GM21737 (cell line): ENCODE measurements around the gene MNT.

Experiments used
- ATAC-seq: cut with Tn5 transposase; IDR thresholded peaks from one replicate; pipeline ENCODE4 v1.9.1; 2021; ENCODE audit warnings: mild to moderate bottlenecking, moderate library complexity; ENCODE audit not compliant: unreplicated experiment

MNT gene

DNA sequence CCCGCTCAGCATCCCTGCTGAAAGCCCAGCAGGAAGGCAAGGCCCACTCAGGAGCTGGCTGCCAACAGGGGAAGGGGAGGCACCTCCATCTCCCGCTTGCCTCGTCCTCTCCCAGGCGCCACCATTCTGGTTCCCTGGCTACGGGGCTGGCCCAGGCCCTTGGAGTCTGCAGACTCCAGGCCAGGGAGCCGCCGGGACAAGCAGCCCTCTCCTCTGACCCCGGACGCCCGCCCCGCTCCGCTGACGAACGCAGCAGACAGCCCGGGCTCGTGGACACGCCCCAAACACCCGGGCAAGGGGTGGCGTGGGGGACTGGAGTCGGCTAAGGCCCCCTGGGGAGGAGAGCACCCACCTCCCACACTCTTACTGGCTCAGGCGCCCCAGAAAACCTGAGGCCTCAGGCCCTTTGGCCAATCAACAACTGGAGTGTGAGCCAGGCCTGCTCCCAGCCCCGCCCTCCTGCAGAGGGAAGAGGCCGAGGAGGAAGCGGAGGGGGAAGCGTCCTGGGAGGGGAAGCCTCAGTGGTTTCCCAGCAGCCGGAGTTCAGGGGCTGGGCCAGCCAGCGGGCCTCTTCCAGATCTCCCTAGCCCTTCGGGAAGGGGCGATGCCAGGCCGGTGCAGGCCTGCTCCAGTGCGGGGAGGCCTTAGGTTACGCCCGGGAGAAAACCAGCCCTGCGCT lies 4.2 kb downstream of the MNT start:
- ATAC-seq: no peak

DNA sequence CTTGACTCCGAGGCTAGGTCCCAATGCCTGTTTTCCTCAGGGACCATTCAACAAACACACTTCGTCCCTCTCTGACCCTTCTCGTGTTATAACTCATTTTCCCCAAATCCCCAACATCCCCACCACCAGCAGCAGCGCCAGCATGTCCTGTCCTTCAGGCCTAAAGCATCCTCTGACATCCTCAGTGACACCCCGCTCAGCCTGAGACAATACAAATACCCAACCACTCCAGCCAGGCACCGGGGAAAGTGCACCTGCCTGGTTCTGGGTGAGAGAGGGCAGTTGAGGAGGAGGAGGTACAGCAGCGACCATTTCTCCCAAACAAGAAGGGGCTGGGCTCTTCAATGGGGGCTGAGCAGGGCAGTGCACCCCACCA lies 4.7 kb downstream of the MNT start:
- no peak for ATAC-seq

DNA sequence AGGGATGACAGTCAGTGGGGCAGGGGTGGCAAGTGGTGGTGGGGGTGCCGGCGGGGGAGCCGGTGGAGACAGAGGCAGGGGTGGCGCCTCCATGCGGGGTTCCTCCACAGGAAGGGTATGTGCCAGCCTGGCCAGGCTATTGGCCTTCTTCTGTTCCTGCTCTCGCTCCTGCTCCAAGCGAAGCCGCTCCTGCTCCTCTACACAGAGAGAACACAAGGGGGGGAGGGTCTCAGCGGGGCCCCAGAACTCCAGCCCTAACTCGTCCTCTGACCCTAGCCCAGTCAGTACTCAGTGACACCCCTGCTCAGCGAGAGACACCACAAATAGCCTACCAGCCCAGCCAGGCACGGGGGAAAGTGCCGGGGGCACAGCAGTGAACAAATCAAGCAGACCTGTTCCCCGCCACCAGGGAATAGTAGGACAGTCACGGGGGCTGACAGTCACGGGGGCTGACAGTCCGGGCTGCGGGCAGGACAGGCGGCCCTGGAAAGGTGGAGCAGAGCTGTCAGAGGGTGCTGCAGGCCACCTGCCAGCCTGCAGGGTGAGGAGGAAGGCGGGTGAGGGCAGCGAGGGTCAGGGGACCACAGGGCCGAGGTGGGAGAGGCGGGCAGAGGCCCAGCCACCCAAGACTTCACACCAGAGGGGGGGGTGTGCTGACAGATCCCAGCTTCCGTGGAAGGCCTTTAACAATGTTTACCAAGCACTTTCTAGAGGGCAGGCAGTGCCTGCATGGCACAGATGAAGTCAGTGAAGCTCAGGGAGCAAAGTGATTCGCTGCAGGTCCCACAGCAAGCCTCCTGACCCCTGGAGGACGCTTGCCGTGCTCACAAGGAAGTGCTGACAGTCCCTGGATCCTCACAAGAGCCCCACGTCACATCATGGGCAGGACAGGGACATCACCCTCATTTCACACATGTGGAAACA lies 5.3 kb downstream of the MNT start:
- ATAC-seq: no peak

DNA sequence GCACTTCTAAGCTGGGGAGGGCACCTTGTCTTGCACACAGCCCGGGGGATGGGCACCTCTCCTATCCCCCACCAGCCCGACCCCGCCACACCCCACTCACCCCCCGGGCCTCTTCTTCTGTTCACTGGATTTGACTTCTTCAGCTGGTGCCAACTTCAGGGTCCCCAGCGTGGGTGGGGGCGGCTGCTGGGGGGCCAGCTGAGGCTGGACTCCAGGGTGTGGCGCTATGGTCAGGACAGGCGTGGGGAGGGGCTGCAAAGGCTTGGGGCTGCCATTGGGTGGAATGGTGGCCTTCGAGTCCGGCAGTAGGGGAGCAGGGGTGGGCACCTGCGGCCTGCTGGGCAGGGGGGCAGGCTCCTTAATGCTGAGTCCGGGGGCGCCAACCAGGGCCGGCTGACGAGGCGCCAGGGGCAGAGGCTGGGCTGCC lies 6.1 kb downstream of the MNT start:
- no peak for ATAC-seq

DNA sequence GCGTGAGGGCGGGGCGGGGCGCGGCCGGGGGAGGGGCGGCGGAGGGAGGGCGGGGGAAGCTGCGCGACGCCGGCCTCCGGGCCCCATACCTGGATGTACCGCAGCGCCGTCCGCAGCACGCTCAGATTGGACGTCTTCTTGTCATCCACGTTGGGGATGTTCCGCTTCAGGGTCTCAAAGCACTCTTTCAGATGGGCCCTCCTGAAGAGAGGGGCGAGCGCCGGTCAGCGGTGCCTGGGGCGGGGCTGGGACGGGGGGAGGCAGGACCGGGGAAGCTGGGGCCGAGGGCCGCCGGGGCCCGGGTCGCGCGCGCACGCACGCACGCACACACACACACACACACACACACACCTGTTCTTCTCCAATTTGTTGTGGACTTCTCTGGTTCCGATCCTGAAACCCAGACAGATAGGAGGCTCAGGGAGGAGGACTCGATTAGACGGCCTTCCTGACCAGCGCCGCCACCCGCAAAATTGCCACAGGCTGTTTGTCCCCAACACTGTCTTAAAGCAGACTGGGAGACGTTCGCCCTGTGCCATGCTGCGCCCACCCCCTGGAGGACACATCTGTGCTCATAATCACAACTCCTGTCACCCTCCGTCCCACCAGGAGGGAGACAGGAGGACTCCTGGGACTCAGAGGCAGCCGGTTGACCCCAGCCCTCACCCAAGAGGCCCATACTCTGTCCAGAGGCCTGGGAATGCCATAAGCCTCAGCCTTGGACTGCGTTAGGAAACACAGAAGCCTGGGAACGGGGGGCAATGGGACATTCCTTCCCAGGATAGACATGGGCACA lies 6.7 kb downstream of the MNT start:
- ATAC-seq: no peak

DNA sequence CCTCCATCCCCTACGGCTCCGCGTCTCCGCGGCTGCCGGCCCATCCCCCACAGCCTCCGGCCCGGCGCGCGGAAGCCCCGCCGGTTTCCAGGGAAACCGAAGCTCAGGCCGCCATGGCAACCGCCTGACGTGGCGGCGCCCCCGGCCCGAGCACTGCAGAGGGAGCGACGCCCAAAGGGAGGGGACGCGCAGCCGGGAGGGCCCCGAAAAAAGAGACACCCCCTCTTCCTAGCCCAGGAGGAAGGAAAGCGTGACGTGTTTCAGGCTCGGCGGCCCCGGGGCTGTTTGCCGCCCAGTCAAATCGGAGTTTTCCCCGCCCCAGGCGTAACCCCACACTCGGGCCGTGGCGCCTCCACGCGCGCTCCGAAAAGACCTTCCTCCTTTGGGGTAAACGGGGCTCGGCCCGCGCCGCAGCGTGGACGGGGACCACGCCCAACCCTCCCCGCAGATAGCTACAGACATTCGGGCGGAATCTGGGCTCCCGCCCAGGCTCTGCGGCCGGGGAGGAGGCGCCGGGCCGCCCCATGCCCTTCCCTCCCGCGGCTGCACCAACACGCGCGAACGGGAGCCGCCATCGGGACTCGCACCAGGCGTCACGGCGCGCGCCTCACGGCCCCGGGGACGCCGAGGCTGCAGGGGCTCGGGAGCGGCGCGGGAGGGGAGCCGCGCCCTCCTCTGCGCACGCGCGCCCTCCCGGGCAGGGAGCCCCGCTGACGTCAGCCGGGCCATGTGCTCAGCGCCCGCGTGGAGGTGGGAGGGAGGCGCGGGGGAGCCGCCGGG lies 7.5 kb downstream of the MNT start:
- peak; percentile 34 for ATAC-seq

DNA sequence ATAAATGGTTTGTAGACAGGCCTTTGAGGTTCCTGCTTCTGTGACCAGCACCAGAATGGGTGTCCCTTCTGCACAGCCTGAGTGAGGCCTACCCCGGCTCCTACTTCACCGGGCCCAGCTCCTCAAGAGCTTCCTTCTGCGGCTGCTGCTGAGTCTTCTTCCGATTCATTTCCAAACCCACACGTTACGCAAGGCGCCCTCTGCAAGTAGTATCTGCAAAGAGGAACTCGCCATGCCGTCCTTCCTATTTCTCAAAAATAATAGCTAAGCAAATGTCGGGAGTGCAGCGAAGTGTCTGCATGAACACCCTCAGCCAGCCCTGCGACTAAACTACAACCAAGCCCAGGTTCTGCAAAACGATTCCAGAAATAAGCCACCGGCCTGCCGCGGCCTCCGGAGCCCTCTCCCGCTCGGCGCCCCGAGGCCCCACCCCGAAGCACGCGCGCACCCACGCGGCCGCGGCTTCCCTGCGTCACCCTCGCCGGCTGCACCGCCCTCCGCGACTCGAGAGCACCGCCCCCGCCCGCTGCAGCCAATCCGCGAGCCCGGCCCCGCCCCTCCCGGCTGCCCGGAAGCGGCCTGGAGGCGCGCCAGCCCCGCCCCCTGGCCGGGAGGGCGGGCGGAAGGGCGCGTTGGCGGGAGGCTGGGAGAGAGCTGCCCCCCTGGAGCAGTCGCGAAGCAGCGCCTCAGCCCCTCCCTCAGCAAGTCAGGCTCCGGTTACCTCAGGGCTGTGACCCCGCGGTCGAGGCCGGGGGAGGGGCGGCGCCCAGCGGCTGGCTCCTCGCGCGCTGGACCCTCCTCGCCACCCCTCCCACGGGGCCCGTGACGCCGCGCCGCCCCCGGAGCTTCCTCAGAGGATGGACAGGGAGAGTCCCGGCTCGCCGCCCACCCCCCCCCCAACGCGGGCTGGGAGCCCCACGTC lies 8.3 kb downstream of the MNT start:
- peak; percentile 48 for ATAC-seq

DNA sequence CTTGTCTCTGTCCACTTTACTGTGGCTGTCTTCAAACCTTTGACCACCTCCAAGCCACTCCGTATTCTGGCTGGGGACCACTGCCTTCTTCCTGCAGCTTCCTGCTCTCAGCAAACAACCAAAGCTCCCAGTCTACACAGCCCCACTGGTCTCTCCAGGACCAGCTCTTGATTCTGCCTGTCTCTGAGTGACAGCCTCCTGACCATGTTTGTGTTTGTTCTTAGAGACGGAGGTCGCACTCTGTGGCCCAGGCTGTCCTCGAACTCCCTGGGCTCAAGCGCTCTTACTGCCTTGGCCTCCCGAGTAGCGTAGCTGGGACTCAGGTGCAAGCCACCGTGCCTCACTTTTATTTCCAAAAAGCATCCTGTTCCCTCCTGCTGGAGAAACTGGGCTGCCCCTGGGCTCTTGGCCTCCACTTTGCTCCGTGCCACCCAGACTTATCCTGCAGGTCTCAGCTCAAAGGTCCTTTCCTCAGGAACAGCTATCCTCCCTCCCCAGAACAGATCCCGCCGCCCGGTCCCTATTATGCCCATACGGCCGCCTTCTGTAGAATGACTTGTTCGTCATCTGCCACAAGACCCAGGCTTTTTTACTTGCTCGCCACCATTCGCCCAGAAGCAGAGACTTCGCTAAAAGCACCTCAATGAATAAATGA lies 9.1 kb downstream of the MNT start:
- no peak for ATAC-seq

DNA sequence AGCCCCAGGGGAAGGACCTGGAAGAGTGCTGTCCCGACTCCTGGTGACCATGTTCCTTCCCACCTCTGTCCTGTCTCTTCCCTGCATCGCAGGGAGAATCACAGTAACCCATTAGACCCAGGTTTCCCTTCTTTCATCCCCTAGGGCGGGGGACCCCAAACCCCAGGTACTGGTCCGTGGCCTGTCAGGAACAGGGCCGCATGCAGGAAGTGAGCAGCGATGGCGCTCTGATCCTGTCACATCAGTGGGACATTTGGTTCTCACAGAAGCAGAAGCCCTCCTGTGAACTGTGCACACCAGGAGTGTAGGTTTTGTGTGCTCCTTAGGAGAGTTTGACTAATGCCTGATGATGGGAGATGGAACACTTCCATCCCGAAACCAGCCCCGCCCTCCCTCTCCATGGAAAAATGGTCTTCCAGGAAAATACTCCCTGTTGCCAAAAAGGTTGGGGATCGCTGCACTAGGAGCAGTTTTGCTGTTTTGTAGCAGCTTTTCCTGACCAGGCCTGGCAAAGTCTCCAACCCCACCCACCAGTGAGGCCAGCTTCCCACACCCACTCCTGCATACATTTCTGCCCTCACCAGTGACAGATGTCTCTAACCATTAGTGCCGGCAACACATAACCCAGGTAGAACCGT lies 10.5 kb downstream of the MNT start:
- no peak for ATAC-seq

DNA sequence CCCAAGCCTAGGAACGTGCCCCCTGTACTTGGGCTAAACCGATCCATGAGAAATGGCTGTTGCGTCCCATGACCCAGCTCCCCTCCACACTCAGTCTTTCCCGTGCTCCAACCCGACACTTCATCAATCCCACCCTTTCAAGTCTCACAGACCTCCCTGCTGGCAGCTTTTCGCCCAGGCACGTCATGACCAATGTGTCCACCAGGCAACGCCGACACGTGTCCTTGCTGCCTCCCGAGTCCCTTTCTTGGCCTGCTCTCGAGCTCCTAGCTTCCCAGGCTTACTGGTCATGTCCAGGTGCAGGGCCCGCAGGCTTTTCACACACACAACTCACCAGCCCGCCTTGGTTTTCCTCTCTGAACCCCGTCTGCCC lies 12.2 kb downstream of the MNT start:
- ATAC-seq: no peak

DNA sequence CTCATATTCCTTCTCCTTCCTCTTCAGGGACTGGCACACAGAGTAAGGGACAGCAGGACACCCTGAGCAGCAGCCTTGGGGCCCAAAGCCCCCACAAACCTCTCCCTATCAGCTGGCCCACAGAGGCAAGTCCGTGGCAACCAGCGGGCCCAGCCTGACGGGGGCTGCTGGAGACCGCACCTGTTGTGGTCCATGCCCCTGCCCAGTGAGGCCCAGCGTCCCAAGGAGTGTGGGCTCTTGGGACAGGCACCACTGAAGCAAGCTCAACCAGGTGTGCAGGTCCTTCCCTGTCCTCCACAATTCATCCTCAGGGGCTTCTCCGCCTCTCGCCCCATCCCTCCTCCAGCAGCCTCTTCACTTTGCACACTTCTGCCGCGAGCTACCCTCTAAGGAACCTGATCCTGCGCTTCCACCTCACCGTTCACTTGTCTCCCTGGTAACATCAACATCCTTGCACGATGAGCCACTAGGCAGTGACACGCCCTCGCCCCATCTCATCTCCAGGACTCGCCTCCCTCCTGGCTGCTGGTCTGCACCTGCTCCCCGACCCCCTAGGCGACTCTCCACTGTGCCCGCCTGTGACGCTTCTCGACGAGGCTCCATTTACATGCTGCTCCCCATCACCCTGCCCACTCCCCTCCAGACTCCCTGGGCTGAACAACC lies 12.7 kb downstream of the MNT start:
- ATAC-seq: no peak

DNA sequence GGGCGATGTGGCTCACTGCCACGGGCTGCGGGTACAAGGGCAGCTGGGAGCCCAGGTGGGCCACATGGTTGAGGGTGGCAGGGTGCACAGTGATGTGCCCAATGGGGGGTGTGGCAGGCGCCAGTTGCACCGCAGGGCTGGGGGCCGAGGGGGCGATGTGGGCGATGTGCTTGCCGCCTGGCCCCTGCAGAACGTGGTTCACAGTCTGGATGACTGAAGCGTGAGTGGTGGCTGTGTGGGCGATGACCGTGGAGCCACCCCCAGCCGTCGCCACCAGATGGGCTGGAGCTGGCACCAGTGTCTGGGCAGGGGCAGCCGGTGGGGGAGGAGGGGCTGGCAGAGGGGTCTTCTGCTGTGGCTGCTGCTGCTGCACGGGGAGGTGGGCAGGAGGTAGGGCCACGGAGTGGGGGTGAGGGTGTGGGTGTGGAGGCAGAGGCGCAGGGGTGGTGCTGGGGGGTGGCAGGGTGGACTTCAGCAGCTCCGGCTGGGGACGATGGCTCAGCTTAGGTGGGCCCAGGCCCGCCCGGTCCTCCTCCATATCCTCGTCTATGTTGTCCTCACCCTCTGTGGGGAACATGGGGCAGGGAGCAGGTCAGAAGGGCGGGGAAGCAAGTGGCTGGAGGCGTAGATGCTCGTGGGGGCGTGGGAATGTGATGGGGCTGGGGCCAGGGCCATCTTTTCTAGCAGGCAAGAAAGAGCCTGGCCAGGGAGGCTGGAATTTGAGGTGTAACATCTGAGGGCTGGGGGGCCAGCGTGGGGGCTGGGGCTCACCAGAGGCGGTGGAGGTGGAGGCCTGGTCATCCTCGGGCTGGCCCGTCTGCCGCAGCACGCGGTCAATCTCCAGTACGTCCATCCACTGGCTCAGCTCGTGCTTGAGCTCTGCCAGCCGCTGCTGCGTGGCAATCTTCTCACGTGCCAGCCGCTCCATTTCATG lies 13.5 kb downstream of the MNT start:
- no peak for ATAC-seq

DNA sequence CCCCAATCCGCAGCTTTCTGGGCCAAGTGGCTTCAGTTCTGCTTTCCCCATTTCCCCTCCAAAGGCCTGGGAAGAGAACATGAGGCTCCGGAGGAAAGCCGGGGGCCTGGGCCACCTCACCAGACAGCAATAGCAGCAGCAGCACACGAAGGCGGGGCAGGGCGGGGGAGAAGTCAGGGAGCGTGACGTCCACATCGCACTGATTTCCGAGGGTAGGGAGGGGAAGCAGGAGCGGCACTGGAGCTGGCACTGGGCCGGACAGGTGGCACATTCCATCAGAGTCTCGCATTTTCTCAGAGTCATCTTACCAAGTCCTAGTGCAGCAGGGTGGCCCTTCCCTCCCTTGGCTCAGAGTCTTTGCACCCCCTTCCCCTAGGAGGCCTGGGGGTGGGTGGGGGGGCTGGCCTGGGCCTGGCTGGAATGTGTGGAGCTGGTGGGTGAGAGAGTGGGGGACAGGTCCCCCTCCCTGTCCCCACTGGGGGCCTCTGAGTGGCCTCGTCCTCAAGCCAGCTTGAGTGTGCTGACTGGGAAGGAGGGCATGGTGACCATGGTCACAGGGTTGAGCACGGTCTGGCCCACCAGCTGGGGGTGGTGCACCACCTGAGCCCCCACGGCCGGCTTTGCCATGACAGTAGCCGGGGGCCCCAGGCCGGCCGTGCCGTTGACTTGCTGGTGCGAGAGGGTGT lies 14.3 kb downstream of the MNT start:
- no peak for ATAC-seq

DNA sequence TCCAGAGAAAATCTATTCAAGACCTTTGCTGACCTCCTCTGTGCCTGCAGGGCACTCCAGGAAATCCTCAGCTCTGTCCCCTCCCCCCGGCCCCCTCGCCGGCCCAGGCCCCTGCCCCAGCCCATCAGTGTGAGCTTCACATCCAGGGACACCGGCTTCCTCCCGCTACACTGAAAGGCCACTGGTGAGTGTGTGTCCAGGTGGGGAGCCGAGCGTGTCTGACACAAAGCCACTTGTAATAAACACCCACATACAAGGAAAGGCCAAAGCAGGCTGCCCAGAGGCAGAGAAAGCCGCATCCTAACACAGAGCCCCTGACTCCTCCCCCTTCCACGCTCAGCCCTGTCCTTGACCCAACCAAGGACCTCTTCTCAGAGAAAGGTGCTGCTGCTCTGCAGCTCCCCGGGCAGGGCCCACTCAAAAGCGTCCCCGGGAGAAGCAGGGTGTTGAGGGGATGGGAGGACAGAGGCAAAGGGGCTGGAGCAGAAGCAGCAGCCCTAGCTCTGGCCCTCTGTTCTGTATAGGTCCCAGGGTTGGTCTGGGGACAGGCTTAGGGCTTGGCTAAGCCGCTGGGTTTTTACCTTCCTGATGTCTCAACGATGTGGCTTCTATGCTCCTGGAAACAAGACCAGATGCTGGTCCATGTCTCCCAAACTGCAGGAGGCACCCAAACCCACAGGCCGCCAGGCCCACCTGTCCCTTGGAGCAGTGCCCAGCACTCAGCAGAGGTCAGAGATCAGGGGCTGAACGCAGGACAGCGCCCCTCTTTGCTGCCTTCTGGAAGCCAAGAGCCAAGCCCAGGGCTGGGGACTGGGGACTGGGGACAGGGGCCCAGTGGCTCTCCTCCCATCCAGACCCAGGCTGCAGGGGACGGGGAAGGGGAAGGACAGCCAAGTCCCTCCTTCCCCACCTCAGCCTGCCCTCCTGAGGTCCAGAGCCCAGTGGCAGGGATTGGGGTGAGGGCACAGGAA lies 15.3 kb downstream of the MNT start:
- no peak for ATAC-seq

DNA sequence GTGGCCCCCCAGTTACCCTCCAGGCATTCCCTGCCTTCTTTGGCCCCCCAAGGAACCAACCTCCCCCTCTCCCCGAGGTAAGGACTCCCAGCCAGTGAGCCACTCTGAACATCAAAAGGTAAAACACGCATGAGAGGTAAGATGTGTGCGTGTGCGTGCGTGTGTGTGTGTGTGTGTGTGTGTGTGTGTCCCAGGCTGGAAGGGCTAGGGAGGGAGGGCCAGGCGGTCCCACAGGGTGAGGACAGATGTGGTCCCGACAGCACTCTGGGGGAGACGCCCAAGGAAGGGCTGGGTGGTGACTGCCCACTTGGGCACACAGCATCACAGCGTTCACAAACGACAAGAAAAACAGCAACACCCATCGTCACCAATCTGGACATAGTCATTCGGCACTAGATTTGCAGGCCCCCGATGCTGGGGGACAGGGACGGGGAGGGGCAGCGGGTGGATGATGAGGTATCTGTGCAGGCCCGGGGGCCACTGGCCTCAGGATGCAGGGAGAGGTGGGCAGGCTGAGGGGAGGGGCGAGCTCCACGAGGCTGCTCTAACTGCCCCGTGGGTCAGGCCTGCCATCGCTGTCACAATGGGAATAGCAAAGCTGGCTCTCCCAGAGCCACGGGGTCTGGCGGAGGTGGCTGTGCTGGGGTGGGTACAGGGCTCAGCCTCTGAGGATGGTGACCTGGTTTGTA lies 16.3 kb downstream of the MNT start:
- no peak for ATAC-seq
